ENCODE measurements around the gene FADS6.
"Not testable (repeated sequence)": the region's sequence is repeated elsewhere in the genome, so short reads cannot be mapped to it uniquely, and the experiment has no call there.

Gene FADS6

GRCh38 chr17:74921026-74921681 is 27.7 kb upstream of the FADS6 start:
- no peak for DNase-seq (ENCODE audit: low read depth)

- no peak for DNase-seq (ENCODE audit: low read depth)
These were observed 27.2 kb upstream of the FADS6 start for GRCh38 chr17:74920642-74921025.

- DNase-seq (ENCODE audit: low read depth) = no peak
These were observed 26.8 kb upstream of the FADS6 start for GRCh38 chr17:74920306-74920620.

DNA sequence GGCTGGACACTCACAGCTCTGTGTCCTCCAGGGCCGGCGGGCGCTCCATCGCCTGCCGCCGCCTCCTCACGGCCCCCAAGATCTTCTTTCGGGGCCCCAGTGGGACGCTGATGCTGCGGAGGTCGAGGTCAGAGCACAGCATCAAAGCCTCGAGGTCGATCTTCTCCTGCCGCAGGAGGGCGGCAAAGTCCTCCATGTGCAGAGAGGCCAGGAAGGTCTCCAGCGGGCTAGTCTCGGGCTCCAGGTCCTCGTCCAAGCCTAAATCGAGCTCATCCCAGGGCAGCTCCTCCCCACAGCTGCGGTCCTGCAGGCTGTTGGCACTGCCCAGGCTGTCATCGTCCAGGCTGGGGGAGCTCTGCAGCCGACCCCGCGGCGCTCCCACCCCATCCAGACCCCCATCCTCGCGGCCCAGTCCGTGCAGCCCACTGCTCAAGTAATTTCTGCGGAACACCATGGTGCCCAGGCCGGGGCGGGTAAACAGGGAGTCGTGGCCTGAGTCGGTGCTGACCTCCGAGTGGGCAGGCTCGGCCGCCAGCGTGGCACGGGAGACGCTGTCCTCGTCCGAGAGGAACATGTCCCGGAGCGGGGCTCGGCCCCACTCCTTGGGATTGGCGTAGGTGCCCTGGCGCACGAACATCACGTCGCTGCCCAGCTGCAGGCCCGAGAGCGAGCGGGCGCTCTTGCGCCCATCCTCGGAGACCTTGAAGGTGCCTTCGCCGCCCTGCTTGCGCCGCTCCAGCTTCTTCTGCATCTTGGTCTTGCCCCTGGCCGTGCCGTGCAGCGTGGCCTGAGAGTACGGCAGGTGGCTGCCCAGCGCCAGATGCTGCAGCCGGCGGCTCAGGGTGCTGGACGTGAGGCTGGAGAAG is 26.2 kb upstream of the FADS6 start:
- no peak for DNase-seq (ENCODE audit: low read depth)

DNA sequence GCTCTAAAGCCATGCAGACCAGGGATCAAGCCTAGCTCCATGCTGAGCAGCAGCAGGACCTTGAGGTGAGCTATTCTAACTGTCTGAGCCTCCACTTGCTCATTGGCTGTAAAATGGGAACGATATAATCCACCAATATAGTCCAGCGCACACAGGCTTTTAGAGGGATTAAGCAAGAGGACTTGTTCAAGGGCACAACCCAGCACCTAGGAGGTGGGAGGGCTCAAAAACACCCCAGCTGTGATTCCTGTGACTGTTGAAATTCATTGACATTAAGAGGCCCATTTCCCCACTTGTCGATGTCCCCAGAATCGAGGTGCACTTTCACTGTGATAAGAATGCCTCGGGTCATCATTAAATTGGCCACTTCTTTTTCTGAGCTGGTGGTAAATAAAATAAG is 25.5 kb upstream of the FADS6 start:
- no peak for DNase-seq (ENCODE audit: low read depth)

- DNase-seq (ENCODE audit: low read depth) = no peak
These were observed 24.0 kb upstream of the FADS6 start for GRCh38 chr17:74917430-74917829.

- no peak for DNase-seq (ENCODE audit: low read depth)
These were observed 23.4 kb upstream of the FADS6 start for GRCh38 chr17:74916851-74917199.

DNA sequence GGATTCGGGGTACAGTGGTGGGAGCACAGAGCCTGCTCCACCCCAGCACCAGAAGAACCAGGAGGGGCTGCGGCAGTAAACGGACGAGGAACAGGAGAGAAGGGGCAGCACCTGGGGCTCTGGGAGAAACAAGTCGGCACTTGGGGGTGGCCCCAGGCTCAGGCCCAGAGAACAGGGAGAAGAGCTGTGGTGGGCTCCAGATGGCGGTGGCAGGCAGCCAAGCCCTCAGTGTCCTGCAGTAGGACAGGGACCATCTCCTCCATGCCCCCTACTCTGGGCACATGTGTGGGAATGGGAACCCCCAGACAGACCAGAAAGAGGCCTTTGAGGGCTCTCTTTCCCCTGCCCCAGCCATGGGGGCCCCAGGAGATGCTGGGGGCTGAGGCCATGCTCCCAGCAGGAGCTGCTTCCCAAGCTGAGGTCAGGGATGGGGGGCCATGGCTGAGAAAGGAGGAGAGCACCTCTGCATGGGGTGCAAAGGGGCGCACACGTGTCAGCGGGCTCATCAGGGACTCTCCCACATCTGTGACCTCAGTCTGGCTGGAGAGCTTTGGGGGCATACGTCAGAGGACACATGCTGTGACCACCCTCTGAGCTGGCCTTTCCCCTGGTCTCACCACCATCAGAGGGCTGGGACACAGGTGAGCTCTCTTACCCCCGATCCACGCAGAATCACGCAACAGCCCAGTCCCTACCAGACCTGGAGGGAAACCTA is 22.9 kb upstream of the FADS6 start:
- DNase-seq (ENCODE audit: low read depth) = no peak

DNA sequence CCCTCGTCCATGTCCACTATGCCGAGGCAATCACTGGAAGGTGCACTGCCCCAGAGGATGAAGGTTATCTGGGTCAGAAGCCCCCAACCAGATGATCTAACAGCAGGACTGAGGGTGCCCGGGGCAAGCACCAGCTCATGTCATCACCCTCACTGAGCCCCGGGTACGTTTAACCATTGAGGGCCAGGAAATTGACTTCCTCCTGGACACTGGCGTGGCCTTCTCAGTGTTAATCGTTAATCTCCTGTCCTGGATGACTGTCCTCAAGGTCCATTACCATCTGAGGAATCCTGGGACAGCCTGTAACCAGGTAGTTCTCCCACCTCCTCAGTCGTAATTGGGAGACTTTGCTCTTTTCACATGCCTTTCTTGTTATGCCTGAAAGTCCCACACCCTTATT is 18.0 kb upstream of the FADS6 start:
- DNase-seq (ENCODE audit: low read depth) = not testable (repeated sequence)

- not testable (repeated sequence) for DNase-seq (ENCODE audit: low read depth)
These were observed 15.7 kb upstream of the FADS6 start for GRCh38 chr17:74909097-74909496.

DNA sequence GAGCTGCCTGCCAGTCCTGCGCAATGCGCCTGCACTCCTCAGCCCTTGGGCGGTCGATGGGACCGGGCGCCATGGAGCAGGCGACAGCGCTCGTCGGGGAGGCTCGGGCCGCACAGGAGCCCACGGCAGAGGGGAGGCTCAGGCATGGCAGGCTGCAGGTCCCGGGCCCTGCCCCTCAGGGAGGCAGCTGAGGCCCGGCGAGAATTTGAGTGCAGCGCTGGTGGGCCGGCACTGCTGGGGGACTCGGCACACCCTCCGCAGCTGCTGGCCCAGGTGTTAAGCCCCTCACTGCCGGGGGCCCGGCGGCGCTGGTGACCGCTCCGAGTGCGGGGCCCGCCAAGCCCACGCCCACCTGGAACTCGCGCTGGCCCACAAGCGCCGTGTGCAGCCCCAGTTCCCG is 13.6 kb upstream of the FADS6 start:
- DNase-seq (ENCODE audit: low read depth) = no peak

GRCh38 chr17:74906214-74906793 is 12.9 kb upstream of the FADS6 start:
- not testable (repeated sequence) for DNase-seq (ENCODE audit: low read depth)

DNA sequence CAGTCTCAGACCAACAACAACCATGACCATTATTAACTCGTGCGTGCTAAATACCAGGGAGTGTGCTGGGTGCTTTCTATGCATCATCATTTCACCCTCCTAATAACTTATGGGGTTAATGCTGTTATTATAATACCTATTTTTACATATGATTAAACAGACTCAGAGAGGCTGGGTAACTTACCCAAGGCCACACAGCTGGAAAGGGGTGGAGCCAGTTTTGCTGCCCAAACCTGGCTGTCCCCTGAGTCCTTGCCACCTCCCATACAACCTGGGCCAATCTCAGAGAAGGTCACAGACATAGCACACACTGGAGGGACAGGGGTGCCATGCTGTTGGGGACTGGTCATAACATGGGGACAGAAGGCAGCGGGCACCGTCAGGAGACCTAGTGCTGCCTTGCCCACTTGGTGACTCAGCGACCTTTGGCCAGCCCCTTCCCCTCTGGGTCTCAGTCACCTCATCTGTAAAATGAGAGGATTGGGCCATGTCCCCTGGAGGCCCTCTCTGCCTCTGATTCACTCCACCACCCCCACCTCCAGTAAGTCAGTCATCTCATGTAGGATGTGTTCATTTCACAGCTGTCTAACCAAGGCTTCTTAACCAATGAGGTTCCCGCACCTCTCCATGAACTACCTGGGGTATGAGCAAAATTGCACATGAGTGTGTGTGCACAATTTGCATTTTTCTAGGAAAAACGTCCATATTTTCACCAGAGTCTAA is 11.4 kb upstream of the FADS6 start:
- no peak for DNase-seq (ENCODE audit: low read depth)

GRCh38 chr17:74903671-74904070 is 10.2 kb upstream of the FADS6 start:
- no peak for DNase-seq (ENCODE audit: low read depth)

DNA sequence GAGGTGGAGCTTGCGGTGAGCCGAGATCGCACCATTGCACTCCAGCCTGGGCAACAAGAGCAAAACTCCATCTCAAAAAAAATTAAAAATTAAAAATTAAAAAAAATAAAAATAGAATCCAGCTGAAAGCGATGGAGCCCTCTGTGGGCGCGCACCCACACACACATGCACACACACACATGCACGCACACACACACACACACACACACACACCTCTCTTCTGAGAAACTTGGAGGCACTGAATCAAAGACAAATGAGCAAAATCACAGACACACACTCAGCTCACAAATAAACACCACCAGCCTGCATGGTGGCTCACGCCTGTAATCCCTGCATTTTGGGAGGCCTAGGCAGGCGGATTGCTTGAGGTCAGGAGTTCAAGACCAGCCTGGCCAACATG is 9.6 kb upstream of the FADS6 start:
- no peak for DNase-seq (ENCODE audit: low read depth)

DNA sequence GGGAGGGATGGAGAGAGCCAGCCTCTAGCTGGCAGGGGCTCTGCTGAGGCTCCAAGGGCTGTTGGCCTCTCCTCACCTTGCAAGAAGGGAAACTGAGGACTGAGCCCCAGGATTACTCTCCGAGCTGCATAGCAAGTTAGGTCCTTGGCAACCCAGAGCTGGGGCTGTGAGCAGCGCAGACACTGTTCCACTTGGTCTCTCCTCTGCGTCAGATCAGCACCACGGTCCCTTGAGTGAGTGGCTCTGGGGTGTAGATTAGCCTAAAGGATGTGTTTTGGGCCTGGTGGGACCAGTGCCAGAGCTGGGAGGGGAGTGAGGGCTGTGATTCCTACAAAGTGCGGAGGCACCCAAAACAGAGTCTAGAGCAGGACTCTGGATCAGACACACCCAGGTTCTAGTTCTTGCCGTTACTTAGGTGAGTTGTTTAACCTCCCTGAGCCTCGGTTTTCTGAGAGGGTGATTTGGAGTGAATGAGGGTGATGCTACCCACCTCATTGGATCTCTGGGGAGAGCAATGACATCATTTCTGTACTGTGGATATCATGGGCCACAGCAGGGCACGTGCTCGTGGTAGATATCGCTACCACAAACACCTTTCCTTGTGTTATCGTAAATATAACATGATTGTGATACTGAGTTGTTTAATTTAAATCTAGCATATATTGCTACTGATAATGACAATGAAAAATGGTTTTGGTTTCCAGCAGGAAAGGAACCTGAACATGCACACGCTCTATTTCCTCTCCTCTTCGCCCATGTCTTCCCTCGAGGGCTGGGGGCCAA is 8.1 kb upstream of the FADS6 start:
- no peak for DNase-seq (ENCODE audit: low read depth)

DNA sequence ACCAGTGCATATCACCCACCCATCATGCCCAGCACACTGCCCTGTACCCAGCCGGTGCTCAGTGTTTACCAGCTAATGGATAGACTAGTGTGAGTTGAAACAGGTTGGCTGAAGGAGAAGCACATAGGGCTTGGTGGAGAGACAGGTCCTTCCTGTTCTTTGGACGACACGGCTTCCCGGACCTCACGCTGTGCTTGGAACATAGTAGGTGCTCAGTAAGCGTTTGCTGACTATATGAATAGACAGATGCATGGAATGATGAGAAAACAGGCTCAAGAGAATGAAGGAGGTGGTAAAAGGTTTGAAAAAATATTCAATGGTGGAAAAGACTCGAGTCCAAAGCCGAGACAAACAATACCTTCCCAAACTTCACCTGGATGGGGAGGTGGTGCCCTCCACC is 6.8 kb upstream of the FADS6 start:
- no peak for DNase-seq (ENCODE audit: low read depth)

DNA sequence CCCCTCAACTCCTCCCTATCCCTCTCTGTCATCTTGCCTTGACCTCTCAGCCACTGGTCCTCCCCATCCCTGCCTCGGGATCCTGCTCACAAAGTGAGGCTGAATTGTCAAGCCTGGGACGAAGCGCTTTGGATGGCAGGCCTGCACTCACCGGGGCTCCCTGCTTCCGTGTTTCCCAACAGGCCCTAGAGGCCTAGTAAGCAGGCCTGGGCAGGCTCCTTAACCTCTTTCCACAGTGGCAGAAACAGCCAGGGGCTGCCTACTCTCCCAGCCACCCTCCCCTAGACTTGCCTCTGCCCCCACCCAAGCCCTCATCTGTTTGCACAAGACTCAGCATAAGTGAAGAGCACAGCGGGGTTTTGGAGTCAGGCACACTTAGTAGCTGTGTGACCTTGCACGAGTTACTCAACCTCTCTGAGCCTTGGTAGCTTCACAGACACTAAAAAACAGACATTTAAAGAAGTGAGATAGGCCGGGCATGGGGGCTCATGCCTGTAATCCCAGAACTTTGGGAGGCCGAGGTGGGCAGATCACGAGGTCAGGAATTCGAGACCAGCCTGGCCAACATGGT is 5.0 kb upstream of the FADS6 start:
- DNase-seq (ENCODE audit: low read depth) = no peak

DNA sequence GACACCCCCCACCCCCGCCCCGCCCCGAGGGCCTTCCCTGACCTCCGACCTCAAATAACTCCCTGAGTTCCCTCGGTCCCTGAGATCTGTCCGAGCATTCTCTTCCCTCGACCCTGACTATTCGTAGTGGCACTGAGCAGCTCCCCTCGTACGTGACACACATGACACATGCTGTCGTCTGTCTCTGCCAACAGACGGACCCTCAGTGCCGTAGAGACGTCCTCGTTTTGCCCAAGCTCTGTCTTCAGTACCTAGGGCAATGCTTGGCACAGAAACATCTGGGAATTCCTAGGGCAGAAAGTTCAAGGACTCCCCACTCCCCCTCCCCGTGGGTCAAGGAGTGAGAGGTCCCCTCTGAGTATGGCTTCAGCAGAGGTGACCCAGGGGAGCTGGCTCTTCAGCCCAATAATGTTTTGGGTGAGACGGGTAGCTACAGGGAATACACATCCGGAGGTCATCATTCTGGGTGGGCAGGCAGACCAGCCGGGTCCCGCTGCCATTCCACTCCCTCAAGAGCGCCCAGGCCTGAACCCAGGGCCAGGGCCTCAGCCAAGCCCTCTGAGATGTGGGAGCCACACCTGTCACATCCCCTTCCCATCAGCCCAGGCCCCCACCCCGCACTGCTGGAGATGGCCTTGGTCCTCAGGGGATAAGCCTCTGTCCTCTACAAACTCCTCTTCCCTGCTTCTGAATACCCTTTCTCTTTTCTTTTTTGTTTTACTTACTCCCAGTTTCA is 671 bp upstream of the FADS6 start:
- DNase-seq (ENCODE audit: low read depth) = no peak
